HG02642 (cell line): ENCODE data around the gene IRF9.

Source experiments
- ATAC-seq: cut with Tn5 transposase; IDR thresholded peaks from one replicate; pipeline ENCODE4 v1.9.1; 2021; ENCODE audit warnings: mild to moderate bottlenecking; ENCODE audit not compliant: unreplicated experiment, poor library complexity

IRF9 gene

DNA sequence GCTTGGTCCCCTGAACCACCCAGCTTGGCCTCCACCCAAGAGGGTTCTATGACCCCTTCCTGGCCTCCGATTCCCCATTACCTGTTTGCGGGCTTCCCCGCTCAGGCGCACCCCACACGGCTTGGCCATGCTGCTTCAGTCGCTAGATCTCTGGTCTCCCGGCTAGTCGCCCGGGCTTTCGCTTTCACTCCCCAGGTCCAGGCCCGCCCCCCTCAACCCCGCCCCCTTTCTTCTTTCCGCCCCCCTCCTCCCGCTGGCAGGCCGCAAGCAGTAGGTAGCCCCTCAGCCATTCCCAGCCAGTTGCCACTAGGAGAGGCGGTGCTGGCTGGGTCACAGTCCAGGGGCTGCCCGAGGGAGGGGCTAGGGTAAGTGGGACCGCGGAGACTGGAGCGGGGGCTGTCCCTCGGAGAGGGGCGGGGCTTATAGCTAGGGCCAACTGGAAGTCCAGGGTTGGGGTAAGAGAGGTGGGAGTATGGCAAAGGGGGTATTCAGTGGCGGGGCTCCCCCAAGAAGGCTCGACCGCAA is 14.6 kb upstream of the IRF9 start, which contains the start of gene PSME2:
Gene PSME2, minus strand, starts transcription at position 158 of the 525 bp plus-strand sequence. Its CDS starts 29 bp downstream, at position 129.
- ATAC-seq, result peak; percentile 73

DNA sequence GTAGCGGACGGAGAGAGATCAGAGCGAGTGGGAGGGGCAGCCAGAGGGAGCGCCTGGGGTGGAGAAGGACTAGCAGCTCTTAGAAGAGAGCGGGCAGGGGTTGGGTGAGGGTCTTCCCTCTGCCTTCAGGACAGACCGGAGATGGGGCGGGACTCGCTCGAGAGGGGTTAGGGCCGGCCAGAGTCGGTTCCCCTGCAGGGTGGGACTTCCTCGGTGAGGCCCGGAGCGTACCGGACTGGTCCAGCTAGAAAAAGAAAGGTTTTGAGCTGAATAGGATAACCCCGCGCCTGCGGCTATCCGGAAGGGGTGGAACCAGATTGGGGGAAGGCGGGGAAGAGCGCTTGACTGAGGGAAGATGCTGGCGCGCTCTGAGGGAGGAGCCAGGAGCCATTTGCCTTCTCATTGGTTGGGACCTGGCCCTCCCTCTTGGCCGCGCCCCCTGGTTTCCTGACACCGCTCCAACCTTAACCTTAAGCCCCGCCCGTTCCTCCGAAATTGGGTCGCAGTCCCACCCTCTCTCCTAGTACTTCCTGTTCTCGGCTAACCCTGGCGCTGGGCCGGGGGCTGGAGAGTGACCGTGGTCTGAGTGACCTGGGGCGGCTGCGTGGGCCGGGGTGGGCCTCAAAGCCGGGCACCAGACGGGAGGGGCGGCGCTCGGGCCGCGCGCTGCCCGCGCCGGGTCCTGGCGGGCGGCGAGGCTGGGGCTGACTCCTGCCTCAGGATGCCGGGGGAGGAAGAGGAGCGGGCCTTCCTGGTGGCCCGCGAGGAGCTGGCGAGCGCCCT is 13.9 kb upstream of the IRF9 start, which contains the start of gene RNF31:
Gene RNF31, plus strand, starts transcription at position 521 of the 783 bp plus-strand sequence. Its CDS starts 201 bp downstream, at position 722.
- ATAC-seq, result peak; percentile 82

DNA sequence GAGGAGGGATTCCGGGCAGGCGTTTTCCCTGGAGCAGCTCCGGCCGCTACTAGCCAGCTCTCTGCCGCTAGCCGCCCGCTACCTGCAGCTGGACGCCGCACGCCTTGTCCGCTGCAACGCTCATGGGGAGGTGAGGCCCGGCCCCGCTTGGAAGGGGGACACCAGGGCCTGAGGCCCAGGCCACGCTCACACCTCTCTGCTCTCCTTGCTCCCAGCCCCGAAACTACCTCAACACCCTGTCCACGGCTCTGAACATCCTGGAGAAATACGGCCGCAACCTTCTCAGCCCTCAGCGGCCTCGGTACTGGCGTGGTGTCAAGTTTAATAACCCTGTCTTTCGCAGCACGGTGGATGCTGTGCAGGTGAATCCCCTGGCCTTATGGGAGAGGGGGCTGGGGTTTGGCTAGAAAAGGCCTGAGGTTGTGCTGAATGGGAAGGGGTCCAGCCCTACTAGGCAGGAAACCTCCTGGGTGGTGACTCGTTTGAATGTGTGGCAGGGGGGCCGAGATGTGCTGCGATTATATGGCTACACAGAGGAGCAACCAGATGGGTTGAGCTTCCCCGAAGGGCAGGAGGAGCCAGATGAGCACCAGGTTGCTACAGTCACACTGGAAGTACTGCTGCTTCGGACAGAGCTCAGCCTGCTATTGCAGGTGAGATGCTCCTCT is 13.2 kb upstream of the IRF9 start:
- ATAC-seq, result no peak

DNA sequence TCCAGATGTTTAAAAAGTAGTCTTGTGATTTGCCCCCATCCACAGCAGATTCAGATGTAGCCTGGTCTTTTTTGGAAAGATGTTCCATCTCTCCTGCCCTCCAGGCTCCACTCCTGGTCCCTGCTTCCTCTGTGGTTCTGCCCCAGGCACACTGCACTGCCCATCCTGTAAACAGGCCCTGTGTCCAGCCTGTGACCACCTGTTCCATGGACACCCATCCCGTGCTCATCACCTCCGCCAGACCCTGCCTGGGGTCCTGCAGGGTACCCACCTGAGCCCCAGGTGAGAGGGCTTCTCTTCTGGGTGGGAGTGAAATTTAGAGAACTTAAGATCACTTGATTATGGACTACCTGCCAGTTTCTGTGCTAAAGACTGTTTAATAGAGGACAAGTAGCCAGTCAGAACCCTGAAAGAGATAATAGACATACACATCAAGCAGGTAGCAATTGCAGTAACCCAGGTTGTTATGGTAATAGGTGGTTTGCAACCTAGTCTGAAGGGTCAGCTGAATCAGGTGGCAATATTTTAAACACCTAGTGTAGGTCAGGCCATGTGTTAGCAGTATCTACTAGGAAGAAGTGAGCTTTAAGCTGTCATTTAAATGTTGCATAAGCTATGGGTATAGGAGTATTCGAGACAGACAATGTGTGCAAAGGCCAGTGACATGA is 11.6 kb upstream of the IRF9 start:
- ATAC-seq, result no peak

DNA sequence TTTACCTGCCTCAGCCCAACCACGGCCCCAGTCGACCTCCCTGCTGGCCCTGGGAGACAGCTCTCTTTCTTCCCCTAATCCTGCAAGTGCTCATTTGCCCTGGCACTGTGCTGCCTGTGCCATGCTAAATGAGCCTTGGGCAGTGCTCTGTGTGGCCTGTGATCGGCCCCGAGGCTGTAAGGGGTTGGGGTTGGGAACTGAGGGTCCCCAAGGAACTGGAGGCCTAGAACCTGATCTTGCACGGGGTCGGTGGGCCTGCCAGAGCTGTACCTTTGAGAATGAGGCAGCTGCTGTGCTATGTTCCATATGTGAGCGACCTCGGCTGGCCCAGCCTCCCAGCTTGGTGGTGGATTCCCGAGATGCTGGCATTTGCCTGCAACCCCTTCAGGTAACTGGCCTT is 11.0 kb upstream of the IRF9 start:
- no peak for ATAC-seq

DNA sequence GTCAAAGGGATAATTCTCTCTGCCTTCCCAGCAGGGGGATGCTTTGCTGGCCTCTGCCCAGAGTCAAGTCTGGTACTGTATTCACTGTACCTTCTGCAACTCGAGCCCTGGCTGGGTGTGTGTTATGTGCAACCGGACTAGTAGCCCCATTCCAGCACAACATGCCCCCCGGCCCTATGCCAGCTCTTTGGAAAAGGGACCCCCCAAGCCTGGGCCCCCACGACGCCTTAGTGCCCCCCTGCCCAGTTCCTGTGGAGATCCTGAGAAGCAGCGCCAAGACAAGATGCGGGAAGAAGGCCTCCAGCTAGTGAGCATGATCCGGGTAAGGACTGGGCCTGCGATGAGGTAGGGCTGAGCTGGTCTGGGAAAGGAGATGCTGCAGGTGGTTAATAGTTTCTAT is 10.5 kb upstream of the IRF9 start:
- ATAC-seq, result no peak

DNA sequence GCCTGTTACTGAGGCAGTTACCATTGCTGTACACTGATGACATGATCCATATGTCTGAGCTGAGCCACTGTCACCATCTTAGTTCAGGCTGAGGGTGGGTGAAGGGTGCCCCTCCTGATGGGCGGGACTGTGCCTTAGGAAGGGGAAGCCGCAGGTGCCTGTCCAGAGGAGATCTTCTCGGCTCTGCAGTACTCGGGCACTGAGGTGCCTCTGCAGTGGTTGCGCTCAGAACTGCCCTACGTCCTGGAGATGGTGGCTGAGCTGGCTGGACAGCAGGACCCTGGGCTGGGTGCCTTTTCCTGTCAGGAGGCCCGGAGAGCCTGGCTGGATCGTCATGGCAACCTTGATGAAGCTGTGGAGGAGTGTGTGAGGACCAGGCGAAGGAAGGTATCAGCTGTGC is 10.1 kb upstream of the IRF9 start:
- ATAC-seq, result no peak

DNA sequence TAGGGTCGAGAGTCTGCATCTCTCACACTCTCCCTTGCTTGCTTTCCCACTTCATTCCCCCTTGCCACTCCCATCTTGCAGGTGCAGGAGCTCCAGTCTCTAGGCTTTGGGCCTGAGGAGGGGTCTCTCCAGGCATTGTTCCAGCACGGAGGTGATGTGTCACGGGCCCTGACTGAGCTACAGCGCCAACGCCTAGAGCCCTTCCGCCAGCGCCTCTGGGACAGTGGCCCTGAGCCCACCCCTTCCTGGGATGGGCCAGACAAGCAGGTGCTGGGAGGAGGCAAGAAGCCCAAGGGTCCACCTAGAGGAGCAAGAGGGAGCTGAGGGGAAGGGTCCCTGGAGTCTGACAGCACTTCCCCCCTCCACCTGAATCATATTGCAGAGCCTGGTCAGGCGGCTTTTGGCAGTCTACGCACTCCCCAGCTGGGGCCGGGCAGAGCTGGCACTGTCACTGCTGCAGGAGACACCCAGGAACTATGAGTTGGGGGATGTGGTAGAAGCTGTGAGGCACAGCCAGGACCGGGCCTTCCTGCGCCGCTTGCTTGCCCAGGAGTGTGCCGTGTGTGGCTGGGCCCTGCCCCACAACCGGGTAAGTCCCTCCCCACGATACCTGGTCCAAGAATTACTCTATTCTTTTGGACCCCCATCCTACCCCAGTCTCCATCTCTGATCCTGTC is 9.5 kb upstream of the IRF9 start:
- no peak for ATAC-seq

DNA sequence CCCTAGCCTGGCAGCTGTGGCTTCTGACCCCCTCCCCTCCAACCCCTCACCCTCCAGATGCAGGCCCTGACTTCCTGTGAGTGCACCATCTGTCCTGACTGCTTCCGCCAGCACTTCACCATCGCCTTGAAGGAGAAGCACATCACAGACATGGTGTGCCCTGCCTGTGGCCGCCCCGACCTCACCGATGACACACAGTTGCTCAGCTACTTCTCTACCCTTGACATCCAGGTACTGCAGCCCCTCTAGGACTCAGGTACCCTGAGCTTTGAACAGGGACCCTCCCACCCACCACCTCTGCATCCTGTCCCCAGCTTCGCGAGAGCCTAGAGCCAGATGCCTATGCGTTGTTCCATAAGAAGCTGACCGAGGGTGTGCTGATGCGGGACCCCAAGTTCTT is 6.0 kb upstream of the IRF9 start:
- ATAC-seq, result no peak

DNA sequence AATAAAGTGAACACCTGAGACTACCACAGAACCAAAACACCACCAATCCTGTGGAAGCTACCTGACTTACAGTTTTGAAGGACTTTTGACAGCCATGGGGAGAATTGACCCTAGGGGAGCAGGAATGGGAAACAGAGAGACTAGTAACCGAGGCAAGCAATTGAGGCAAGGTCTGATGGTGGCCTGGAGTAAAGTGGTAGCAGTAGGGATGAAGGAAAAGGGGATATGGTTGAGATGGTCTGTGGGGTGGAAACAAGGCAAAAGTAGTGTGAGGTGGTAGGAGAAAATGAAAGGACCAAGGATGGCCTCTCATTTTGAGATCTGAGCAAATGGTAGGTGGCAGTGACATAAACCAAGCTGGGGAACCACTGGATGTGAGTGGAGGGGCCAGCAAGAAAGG is 4.2 kb upstream of the IRF9 start:
- no peak for ATAC-seq

DNA sequence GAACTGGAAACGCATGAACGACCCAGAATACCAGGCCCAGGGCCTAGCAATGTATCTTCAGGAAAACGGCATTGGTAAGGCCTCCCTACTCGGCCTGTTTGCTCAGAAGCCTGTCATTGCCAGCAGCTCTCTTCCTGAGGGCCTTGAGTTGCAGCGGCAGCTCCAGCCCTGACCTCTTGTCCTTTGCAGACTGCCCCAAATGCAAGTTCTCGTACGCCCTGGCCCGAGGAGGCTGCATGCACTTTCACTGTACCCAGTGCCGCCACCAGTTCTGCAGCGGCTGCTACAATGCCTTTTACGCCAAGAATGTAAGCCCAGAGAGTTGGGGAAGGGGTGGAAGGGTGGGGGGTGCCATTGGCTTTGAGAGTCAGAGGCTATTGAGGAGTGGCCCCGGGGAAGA is 3.7 kb upstream of the IRF9 start:
- ATAC-seq, result no peak

DNA sequence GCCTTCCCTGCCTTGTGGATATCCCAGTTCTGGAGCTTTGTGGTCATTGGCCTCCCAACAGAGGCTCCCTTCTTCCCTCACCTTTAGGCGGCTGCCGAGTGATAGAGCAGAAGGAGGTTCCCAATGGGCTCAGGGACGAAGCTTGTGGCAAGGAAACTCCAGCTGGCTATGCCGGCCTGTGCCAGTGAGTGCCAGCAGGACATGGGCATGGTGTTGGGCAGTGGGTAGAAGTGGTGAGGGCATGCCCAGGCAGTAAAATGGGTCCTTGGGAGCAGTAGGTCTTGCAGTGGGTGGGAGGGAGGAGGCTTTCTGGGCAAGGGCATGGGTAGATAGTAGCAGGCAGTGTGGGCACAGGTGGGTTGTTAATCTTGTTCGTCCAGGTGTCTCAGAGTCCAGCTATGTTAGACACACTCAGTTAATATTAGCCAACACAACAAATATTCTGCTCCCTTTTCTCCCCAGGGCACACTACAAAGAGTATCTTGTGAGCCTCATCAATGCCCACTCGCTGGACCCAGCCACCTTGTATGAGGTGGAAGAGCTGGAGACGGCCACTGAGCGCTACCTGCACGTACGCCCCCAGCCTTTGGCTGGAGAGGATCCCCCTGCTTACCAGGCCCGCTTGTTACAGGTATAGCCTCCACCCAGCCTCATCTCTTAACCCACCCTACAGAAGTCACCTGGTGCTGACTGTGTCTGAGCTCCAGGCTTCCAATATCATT is 1.1 kb upstream of the IRF9 start:
- no peak for ATAC-seq

DNA sequence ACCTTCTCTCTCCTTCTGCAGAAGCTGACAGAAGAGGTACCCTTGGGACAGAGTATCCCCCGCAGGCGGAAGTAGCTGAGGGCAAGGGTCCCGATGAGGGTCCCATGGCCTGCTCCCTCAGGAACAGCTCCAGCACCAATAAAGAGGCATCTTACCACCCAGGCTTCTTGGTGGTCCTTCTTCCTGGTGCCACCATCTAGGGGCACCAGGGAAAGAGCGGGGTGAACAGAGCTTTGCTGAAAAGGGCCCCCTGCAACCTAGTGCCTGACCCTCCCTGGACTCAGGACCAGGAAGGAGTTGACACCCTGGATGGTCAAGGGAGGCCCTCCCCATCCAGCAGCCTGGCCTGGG is 591 bp upstream of the IRF9 start:
- ATAC-seq, result peak; percentile 0

DNA sequence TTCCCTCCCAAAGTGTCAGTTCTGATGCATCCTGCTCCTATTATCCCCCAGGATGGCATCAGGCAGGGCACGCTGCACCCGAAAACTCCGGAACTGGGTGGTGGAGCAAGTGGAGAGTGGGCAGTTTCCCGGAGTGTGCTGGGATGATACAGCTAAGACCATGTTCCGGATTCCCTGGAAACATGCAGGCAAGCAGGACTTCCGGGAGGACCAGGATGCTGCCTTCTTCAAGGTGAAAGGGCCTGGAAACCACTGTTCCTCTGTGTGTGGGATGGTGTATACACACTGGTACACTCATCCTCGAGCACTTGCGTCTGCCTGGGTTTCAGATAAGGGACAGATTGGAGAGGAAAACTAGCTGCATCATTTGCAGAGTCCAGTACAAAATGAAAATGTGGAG is 1.0 kb downstream of the IRF9 start:
- no peak for ATAC-seq

DNA sequence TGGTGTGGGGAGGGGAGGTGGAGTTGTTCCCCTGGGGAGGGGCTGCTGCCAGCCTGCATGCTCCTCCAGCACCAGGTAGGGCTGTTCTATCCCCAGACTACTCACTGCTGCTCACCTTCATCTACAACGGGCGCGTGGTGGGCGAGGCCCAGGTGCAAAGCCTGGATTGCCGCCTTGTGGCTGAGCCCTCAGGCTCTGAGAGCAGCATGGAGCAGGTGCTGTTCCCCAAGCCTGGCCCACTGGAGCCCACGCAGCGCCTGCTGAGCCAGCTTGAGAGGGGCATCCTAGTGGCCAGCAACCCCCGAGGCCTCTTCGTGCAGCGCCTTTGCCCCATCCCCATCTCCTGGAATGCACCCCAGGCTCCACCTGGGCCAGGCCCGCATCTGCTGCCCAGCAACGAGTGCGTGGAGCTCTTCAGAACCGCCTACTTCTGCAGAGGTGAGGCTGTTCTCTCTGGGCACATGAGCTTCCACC is 3.5 kb downstream of the IRF9 start:
- ATAC-seq, result no peak

DNA sequence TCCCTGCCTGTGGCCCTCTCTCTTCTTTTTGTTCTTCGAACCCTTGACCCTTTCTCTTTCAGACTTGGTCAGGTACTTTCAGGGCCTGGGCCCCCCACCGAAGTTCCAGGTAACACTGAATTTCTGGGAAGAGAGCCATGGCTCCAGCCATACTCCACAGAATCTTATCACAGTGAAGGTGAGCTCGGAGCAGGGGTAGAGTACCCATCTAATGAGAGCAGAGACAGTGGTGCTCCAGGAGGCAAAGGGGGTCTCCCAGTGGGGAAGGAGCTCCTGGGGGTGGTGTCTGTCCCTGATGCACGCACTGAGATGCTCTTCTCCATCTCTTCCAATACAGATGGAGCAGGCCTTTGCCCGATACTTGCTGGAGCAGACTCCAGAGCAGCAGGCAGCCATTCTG is 4.7 kb downstream of the IRF9 start:
- no peak for ATAC-seq

DNA sequence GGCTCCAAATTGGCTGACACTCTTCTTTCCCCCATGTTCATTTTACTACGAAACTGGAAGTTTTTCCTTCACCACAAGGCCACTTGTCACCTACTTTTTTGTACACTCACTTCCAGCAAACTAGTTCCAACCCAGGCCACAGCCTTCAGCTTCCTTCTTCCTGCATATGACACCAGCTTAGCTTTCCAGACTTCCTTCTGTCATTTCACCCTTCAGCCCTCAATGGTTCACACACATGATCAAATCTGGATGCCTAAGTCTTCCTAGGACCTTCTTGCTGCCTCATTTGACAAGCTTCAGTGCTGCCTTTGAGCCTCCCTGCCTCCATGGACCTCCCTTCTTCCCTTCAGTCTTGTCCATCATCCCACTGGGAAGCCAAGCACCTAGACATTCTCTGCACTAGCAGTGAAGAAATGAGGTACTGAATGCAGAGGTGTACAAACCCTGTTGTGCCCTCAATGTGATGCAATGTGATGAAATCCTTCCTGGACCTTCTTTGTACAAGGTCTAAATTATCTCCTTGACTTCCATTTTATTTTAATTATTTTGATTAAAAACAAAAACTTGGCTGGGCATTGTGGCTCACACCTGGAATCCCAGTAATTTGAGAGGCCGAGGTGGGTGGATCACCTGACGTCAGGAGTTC is 6.5 kb downstream of the IRF9 start:
- no peak for ATAC-seq

DNA sequence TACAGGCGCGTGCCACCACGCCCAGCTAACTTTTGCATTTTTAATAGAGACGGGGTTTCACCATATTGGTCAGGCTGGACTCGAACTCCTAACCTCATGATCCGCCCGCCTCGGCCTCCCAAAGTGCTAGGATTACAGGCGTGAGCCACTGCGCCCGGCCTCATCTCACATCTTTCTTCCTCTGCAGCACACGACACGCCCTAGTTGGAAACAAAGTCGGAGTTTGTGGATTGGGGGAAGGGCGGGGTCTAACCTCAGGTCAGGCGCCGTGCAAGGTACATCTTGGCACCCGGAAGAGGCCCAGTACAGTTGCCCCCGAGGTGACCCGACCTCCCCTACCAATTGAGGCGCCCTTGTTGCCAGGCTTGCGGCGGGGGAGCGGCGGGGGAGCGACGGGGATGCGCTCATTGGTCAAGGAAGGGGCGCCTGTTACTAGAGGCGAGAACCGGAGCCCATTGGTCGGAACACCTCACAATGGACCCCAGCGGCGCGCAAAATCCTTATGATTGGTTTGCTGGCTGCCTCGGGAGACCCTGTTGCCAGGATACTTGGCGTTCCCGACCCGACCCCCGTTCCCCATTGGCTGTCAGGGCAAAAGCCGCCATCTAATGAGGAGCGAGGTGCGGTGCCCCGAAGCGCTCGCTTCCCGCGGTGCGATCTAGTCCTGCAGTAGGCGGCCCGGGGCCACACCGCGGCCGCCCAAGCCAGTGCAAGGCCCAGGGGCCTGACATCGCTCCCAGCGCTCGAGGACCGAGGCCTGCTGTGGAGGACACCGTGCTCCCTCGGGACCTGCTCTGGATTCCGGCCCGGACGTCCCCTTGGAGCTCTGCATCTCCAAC is 10.6 kb downstream of the IRF9 start, which contains the start of gene REC8:
Gene REC8, plus strand, starts transcription at position 659 of the 839 bp plus-strand sequence. CDS start 473 bp downstream, outside the sequence.
- ATAC-seq, result peak; percentile 70
